HFFc6 (cell line): ENCODE measurements around the gene FOSL1. TPM values are rescaled to one million over a fixed set of nuclear protein-coding genes. Genes with fewer than 3 reads are reported as not detected.

ENCODE experiments used
- DNase-seq: peaks from one replicate; pipeline ENCODE4 v3.0.0-alpha.2; 2018
- H3K27ac Mint-ChIP-seq: 2 replicates; pipeline ENCODE4 v1.8.0; 2020; ENCODE audit warnings: mild to moderate bottlenecking, mixed read lengths
- H3K27me3 Mint-ChIP-seq: 2 replicates; pipeline ENCODE4 v1.8.0; 2021; ENCODE audit warnings: mild to moderate bottlenecking, moderate library complexity, mixed read lengths; ENCODE audit not compliant: insufficient read depth
- H3K36me3 Mint-ChIP-seq: 2 replicates; pipeline ENCODE4 v1.8.0; 2021; ENCODE audit warnings: low read depth, mixed read lengths
- H3K4me1 Mint-ChIP-seq: 2 replicates; pipeline ENCODE4 v1.8.0; 2020; ENCODE audit warnings: low read depth, mixed read lengths
- H3K4me3 Mint-ChIP-seq: 2 replicates; pipeline ENCODE4 v1.8.0; 2020; ENCODE audit warnings: mild to moderate bottlenecking, moderate library complexity, mixed read lengths
- H3K9me3 Mint-ChIP-seq: 2 replicates; pipeline ENCODE4 v1.8.0; 2020; ENCODE audit warnings: mild to moderate bottlenecking, mixed read lengths
- total RNA-seq, 6 experiments: library from RNA; stranded (reverse); fragmentation: NEBNext Ultra II Directional; extraction: Animal tissue kit (Norgen Biotek cat#: 25700); gene quantifications; 2 replicates in 1 of 6; 3 replicates in 5 of 6; pipeline ENCODE4 v1.2.3, GENCODE V29; 2021
- TF ChIP-seq, protein P1 (sequence below): fragments of 200-600 bp; sonication (generic); IDR thresholded peaks from 2 replicates; pipeline ENCODE4 v1.5.0; 2021; ENCODE audit warnings: antibody characterized with exemption, mild to moderate bottlenecking

FOSL1 gene
- total RNA-seq, 6 experiments from 2014 or later: 134 to 275 (median 234) TPM

DNA sequence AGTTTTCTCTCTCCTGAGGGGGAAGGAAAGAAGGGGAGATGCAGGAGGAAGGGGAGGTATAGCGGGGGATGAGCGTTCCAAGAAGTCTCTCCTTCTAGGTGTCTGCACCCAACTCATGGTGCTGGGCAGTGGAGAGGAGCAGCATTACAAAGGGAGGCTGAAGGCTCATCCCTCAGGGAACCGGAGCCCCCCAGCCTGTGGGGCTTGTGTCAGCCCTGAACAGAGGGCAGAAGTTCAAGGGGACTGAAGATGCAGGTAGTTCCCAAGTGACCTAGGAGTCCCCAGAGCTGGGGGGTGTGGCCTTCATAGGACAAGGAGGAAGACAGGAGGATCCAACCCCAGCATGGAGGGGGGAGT, 16.9 kb upstream of the FOSL1 start:
- DNase-seq: no peak
- H3K27ac Mint-ChIP-seq: peak overlapping the region; percentile 99
- H3K4me1 Mint-ChIP-seq: peaks cover 53% of the 10 kb centered on the region
- TF ChIP-seq, protein P1, sequence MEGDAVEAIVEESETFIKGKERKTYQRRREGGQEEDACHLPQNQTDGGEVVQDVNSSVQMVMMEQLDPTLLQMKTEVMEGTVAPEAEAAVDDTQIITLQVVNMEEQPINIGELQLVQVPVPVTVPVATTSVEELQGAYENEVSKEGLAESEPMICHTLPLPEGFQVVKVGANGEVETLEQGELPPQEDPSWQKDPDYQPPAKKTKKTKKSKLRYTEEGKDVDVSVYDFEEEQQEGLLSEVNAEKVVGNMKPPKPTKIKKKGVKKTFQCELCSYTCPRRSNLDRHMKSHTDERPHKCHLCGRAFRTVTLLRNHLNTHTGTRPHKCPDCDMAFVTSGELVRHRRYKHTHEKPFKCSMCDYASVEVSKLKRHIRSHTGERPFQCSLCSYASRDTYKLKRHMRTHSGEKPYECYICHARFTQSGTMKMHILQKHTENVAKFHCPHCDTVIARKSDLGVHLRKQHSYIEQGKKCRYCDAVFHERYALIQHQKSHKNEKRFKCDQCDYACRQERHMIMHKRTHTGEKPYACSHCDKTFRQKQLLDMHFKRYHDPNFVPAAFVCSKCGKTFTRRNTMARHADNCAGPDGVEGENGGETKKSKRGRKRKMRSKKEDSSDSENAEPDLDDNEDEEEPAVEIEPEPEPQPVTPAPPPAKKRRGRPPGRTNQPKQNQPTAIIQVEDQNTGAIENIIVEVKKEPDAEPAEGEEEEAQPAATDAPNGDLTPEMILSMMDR: no peak
- peaks cover 30% of the 10 kb centered on the region for H3K36me3 Mint-ChIP-seq
- peaks cover 2% of the 10 kb centered on the region; the same call in 1 of the 2 replicates for H3K27me3 Mint-ChIP-seq
- no peaks in the 10 kb centered on the region for H3K9me3 Mint-ChIP-seq
- H3K4me3 Mint-ChIP-seq: peak overlapping the region; percentile 94

DNA sequence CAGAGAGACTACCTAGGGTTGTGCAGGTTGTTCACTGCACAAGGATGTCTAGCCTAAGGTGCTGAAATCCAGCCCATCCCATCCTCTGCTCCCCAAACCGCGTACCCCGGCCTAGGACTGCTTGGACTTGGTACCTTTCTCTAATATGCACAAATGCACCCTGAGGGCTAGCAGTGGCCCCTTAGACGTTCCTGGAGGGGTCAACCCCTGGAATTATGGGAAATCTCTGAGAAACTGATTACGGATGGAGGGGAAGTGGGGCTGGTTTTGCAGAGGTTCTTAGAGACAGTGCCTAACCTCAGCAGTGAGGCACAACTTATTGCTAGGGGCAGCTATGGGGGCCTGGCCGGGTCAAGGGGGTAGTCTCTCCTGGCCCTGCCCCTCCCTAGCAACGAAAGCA, 16.2 kb upstream of the FOSL1 start:
- Mint-ChIP-seq H3K4me1 (peaks cover 57% of the 10 kb centered on the region), H3K36me3 (peaks cover 28% of the 10 kb centered on the region), H3K4me3 (peak overlapping the region; percentile 94), H3K27me3 (peaks cover 2% of the 10 kb centered on the region; the same call in 1 of the 2 replicates), H3K27ac (peak overlapping the region; percentile 99), H3K9me3 (no peaks in the 10 kb centered on the region)
- TF ChIP-seq, protein P1: no peak
- DNase-seq: no peak

DNA sequence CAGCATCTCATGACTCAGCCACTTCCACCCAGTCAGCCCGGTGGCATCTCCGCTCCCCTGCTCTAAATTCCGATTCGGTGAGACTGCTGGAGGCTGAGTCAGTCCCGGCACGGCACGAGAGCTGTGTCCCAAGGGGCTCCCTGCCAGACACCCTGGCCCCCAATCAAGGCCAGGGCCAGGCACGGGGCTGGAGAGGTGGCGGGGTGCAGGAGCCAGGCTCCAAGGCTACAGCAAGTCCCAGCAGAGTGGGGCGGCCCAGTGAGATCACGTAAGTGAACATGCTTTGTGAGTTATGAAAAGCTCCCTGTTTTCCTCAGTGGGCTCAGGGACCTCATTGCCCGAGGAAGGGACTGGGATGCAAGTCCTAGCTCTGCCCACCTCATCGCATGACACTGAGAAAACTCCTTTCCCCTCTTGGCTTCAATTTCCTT, 15.6 kb upstream of the FOSL1 start:
- H3K36me3 Mint-ChIP-seq: peaks cover 28% of the 10 kb centered on the region
- H3K9me3 Mint-ChIP-seq: no peaks in the 10 kb centered on the region
- peak; percentile 99 for DNase-seq
- TF ChIP-seq, protein P1: no peak
- H3K4me1 Mint-ChIP-seq: peaks cover 61% of the 10 kb centered on the region
- H3K27ac Mint-ChIP-seq: peak overlapping the region; percentile 99
- peaks cover 2% of the 10 kb centered on the region; the same call in 1 of the 2 replicates for H3K27me3 Mint-ChIP-seq
- H3K4me3 Mint-ChIP-seq: peak overlapping the region; percentile 94

DNA sequence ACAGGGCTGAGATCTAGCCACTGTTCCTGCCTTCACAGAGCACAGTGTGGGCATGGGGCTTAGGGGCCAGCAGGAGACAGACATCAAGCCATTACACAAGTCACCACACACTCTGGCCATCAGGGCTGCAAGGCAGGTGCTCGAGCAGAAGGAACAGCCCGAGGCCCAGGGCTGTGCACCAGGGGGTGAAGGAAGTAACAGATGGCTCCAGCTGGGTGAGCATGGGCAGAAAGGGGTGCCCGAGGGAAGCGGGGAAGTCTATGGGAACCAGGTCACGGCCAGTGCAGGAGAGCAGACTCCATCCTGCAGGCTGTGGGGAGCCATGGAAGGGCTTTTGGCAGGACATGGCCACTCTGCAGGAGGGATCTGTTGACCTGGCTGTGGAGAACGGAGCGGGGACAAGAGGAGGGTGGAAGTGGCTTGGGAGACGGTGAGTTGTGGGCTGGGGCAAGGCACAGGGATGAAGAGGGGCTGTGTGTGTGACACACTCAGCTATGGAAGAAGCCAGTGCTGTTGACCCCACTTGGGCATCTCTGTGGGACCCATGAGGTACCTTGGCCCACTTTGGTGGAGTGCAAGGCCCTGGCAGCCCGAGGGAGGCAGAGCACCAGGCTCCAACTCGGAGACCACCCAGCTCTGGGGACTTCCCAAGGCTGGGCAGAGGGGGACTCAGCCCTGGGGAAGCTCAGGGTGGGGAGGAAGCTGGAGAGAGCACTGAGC, 15.1 kb upstream of the FOSL1 start:
- peak overlapping the region; percentile 99 for H3K27ac Mint-ChIP-seq
- no peak for DNase-seq
- H3K36me3 Mint-ChIP-seq: peaks cover 23% of the 10 kb centered on the region
- H3K4me1 Mint-ChIP-seq: peaks cover 62% of the 10 kb centered on the region
- H3K4me3 Mint-ChIP-seq: peak overlapping the region; percentile 94
- H3K27me3 Mint-ChIP-seq: peaks cover 2% of the 10 kb centered on the region; the same call in 1 of the 2 replicates
- H3K9me3 Mint-ChIP-seq: no peaks in the 10 kb centered on the region
- TF ChIP-seq, protein P1: no peak

DNA sequence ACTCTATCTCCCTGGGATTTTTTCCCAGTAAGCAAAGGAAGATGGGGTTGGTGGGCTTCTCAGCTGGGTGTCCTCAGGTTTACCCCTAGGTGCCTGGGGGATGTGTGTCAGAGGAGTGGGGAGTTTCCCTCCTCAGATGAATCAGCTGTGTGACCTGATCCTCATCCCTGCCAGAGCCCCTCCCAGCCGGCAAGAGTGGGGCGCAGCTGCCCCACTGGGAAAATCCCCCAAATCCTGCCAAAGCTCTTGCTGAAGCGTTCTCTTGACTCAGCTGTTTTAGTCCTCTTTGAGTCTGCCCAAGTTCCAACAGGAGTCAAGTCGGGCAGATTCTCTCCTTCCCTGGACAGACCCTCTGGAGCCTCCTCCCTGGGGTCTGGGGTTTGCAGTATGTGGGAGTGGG, 12.7 kb upstream of the FOSL1 start:
- peaks cover 1% of the 10 kb centered on the region for H3K27me3 Mint-ChIP-seq
- peak overlapping the region; percentile 99 for H3K27ac Mint-ChIP-seq
- H3K4me1 Mint-ChIP-seq: peaks cover 75% of the 10 kb centered on the region
- peaks cover 11% of the 10 kb centered on the region for H3K36me3 Mint-ChIP-seq
- DNase-seq: peak; percentile 69
- TF ChIP-seq, protein P1: no peak
- peak overlapping the region; percentile 63 for H3K4me3 Mint-ChIP-seq
- H3K9me3 Mint-ChIP-seq: no peaks in the 10 kb centered on the region
